ENCODE data around the gene AOPEP.

The AOPEP gene

GRCh38 chr9:94754976-94755475 is 28.5 kb downstream of the AOPEP start:
- H3K27ac ChIP-seq, result no peak overlapping the region
- no peak for TF ChIP-seq CTCF (conservative IDR thresholded peaks at IDR 0.05)
- TF ChIP-seq ZFX (IDR thresholded peaks at IDR 0.05), result no peak

DNA sequence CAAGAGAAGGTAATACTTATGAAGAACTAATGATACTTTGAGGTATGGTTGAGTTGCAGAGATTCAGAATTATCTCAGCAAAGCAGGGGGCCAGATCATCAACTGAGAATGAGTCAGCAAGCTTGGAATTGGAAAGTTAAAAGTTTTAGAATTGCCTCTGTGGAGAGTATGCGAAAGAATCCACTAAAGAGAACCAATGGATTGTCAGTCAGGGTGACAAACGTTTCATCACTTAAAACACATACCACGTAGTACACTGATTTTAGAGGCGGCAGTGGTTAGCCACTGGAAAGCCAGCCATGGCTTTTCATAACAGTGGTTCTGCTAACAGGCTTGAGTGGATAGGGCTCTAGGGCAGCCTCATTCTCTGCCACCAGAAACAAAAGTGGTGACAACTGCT is 30.7 kb downstream of the AOPEP start:
- no peak overlapping the region for H3K27ac ChIP-seq
- TF ChIP-seq CTCF (conservative IDR thresholded peaks at IDR 0.05) (no peak), ZFX (IDR thresholded peaks at IDR 0.05) (no peak)

GRCh38 chr9:94758031-94758430 is 31.5 kb downstream of the AOPEP start:
- TF ChIP-seq CTCF (conservative IDR thresholded peaks at IDR 0.05), result no peak
- TF ChIP-seq ZFX (IDR thresholded peaks at IDR 0.05), result no peak
- no peak overlapping the region for H3K27ac ChIP-seq

GRCh38 chr9:94758880-94759279 is 32.4 kb downstream of the AOPEP start:
- H3K27ac ChIP-seq, result no peak overlapping the region
- TF ChIP-seq CTCF (conservative IDR thresholded peaks at IDR 0.05) (no peak), ZFX (IDR thresholded peaks at IDR 0.05) (no peak)

DNA sequence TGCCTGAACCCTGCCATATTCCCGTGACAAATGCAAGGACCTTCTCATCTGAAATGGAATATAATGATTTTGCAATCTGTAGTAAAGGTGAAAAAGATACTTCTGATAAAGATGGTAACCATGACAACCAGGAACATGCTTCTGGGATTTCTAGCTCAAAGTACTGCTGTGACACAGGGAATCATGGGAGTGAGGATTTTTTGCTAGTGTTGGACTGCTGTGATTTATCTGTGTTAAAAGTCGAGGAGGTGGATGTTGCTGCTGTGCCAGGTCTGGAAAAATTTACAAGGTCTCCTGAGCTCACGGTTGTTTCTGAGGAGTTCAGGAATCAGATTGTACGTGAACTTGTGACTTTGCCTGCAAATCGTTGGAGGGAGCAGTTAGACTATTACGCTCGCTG is 33.5 kb downstream of the AOPEP start:
- H3K27ac ChIP-seq, result no peak overlapping the region
- TF ChIP-seq ZFX (IDR thresholded peaks at IDR 0.05), result no peak
- TF ChIP-seq CTCF (conservative IDR thresholded peaks at IDR 0.05), result no peak

GRCh38 chr9:94760660-94761059 is 34.2 kb downstream of the AOPEP start:
- TF ChIP-seq CTCF (conservative IDR thresholded peaks at IDR 0.05) (no peak), ZFX (IDR thresholded peaks at IDR 0.05) (no peak)

DNA sequence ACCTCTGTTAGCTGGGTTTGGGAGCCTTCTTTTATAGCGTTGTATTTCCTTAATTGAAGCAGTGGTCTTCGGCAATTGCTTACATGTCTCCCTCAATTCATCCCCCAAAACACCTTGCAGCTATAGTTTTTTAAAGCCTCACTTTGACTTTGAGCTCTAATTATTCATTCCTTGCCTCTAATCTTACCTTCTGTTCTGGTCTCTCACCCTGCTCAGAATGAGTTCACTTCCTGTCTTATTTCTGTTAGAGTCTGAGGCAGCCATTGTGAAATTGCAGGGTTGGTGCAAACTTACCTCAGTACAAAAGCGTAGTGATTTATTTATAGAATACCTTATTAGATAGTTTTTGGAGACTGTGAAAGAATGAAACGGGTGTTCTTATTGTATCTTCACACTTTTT is 35.0 kb downstream of the AOPEP start:
- no peak overlapping the region for H3K27ac ChIP-seq
- no peak for TF ChIP-seq CTCF (conservative IDR thresholded peaks at IDR 0.05)
- no peak for TF ChIP-seq ZFX (IDR thresholded peaks at IDR 0.05)

More at GRCh38 chr9:94760660-94761059, 34.2 kb downstream of the AOPEP start:
- no peak overlapping the region for H3K27ac ChIP-seq
